ENCODE measurements around the gene RALY. TPM values are rescaled to one million over a fixed set of nuclear protein-coding genes. Genes with fewer than 3 reads are reported as not detected.

The RALY gene
- total RNA-seq, 1 donor: 67.4 TPM

DNA sequence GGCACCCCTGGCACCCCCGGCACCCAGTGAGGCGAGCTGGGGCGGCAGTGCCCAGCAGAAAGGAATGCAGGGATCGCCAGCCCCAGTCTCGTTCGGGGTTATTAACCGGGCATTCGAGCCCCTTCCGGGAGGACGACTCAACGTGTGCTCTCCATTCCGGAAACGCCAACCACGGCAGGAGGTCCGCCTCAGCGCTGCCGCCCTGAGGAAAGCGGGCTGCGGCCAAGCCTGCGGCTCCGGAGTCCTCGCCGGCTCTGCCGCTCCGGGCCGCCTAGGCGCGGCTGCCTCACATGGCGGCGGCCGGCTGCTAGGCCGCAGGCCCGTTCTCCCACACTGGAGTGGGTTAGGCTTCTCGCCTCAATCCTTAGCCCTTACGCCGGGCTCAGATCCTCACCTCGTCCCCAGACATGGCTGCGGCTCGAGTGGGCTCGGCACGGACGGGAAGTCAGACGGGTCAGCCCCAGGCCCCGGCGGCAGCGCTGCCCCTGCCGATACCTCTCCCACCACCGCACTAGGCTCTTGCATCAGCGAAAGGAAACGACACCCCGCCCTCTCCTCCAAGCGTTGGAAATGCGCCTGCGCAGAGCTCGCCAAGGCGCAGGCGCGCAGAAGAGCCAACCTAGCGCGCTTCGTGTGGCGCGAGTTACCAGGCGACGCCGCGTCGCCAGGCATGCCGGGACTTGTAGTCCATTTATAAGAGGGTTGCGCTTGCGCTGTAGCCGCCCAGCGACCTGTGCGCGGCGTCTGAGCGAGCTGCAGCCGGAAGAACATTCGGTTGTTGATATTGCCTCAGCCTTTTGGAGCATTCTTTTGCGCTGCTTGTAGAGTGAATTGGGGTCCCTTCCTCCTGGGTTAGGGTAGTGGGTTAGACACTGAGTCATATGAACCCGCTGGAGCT lies 118.2 kb downstream of the RALY start, which contains the start of gene EIF2S2:
Gene EIF2S2, minus strand, starts transcription at position 542 of the 898 bp plus-strand sequence. Its CDS starts 133 bp downstream, at position 409.
- TF ChIP-seq, protein P1, sequence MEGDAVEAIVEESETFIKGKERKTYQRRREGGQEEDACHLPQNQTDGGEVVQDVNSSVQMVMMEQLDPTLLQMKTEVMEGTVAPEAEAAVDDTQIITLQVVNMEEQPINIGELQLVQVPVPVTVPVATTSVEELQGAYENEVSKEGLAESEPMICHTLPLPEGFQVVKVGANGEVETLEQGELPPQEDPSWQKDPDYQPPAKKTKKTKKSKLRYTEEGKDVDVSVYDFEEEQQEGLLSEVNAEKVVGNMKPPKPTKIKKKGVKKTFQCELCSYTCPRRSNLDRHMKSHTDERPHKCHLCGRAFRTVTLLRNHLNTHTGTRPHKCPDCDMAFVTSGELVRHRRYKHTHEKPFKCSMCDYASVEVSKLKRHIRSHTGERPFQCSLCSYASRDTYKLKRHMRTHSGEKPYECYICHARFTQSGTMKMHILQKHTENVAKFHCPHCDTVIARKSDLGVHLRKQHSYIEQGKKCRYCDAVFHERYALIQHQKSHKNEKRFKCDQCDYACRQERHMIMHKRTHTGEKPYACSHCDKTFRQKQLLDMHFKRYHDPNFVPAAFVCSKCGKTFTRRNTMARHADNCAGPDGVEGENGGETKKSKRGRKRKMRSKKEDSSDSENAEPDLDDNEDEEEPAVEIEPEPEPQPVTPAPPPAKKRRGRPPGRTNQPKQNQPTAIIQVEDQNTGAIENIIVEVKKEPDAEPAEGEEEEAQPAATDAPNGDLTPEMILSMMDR (IDR thresholded peaks at IDR 0.05; ENCODE audit: insufficient read depth, low read length): no peak
- H3K4me3 ChIP-seq (ENCODE audit: low read depth, low read length): peak within 1 kb of the TSS; percentile 96
- peak; percentile 98 for DNase-seq (ENCODE audit: low read depth)

DNA sequence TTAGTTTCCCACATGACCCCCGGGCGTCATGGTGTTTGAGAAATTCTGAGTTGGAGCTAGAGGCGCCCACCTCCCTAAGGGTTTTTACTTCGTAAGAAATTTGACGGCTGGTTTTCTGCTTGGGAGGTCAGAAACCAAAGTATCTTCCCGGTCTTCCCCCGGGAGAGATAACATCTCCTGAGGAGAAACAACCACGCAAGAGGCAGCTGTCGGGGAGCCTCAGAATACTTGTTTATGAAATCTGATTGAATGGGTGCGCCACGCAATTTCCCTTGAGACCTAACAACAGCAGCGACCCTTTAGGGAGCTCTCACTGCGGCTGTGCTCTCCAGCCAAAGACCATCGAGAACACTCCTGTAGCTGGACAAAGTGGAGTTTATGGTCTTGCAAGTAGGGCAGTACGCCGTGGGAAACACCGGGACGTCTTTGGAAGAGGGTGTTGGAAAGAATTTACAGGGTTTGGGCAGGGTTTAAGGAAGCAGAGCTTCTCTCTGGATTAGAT lies 118.9 kb downstream of the RALY start:
- peak; percentile 56 for DNase-seq (ENCODE audit: low read depth)

DNA sequence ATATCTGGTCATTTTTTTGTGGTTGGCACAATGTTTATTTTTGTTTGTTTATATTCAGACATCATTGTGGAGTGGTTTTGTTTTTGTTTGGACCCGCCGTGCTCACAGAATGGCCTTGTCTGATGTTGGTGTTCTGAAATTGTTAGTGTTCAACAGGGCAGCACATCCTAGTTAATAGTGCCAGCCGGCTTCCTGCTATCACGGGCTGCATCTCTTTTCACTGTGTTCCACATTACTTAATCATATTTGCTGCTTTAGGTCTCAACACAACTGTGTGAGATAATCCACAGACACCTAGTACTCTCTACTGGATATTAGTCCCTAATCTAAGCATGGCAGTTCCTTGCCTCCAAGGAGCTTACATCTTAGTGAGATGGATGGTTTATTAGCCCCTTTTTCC lies 121.1 kb downstream of the RALY start:
- H3K4me3 ChIP-seq (ENCODE audit: low read depth, low read length): no peak overlapping the region
- DNase-seq (ENCODE audit: low read depth): no peak
- TF ChIP-seq, protein P1 (IDR thresholded peaks at IDR 0.05; ENCODE audit: insufficient read depth, low read length): no peak

More for the DNA sequence above, 118.9 kb downstream of the RALY start:
- H3K4me3 ChIP-seq (ENCODE audit: low read depth, low read length): peak overlapping the region; percentile 73
- TF ChIP-seq, protein P1 (IDR thresholded peaks at IDR 0.05; ENCODE audit: insufficient read depth, low read length): no peak

DNA sequence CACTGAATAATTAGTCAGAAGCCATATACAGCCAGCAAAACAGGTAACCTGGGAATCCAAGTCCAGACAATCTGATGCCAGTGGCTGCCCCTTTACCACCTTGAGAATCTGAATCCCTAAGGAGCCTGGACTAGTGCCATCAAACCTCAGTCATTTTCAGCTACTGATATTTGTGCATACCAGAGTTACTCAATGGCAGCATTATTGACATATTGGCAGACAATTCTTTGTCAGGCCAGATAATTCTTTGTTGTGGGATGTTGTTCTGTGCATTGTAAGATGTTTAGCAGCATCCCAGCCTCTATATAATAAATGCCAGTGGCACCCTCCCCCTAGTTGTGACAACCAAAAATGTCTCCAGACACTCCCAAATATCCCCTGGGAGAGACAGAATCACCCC lies 121.5 kb downstream of the RALY start:
- TF ChIP-seq, protein P1 (IDR thresholded peaks at IDR 0.05; ENCODE audit: insufficient read depth, low read length): no peak
- no peak overlapping the region for H3K4me3 ChIP-seq (ENCODE audit: low read depth, low read length)
- DNase-seq (ENCODE audit: low read depth): no peak

DNA sequence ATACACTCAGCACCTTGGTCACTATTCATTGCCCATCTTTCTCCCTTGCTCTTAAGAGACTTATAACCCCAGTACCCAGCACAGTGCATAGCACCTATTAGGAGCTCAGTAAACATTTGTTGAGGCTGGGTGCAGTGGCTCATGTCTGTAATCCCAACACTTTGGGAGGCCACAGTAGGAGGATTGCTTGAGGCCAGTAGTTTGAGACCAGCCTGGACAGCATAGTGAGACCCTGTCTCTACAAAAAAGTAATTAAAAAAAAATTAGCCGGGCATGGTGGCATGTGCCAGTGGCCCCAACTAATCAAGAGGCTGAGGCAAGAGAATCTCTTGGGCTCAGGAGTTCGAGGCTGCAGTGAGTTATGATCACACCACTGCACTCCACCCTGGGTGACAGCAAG lies 126.5 kb downstream of the RALY start:
- no peak overlapping the region for H3K4me3 ChIP-seq (ENCODE audit: low read depth, low read length)
- no peak for DNase-seq (ENCODE audit: low read depth)
- TF ChIP-seq, protein P1 (IDR thresholded peaks at IDR 0.05; ENCODE audit: insufficient read depth, low read length): no peak

DNA sequence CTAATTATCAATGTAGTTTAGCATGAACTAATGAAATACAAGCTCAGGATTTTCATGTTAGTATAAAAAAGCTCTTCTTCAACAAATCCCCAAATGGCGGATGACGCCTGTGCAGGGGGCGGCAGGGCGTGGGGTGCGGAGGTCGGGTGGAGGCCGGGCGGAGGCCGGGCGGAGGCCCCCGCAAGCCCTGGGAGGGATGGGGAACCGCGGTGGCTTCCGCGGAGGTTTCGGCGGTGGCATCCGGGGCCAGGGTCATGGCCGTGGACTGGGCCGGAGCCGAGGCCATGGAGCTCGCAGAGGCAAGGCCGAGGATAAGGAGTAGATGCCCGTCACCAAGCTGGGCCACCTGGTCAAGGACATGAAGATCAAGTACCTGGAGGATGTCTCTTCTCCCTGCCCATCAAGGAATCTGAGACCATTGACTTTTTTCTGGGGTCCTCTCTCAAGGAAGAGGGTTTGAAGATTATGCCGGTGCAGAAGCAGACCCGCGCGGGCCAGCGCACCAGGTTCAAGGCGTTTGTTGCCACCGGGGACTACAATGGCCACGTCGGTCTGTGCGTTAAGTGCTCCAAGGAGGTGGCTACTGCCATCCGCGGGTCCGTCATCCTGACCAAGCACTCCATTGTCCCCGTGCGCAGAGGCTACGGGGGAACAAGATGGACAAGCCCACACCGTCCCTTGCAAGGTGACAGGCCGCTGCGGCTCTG lies 128.7 kb downstream of the RALY start:
- TF ChIP-seq, protein P1 (IDR thresholded peaks at IDR 0.05; ENCODE audit: insufficient read depth, low read length): no peak
- H3K4me3 ChIP-seq (ENCODE audit: low read depth, low read length): no peak overlapping the region
- DNase-seq (ENCODE audit: low read depth): no peak

All from fibroblast of the aortic adventitia (primary cell).